Calu3 (cell line): ENCODE data around the gene SSX5. TPM values are rescaled to one million over a fixed set of nuclear protein-coding genes. Genes with fewer than 3 reads are reported as not detected.
"Not testable (repeated sequence)": the region's sequence is repeated elsewhere in the genome, so short reads cannot be mapped to it uniquely, and the experiment has no call there.

ENCODE experiments used
- BruUV-seq: library from RNA; stranded (reverse); fragments of 400-500 nt; replicated peaks from 2 replicates; lab custom pipeline; 2021; lab: Mats Ljungman, UMichigan
- CTCF ChIA-PET: fragments of 300-600 bp; sonication (Branson Sonifier 250); formaldehyde crosslinking; loops from one replicate; lab custom pipeline; 2022; ENCODE audit warnings: antibody characterized with exemption; lab: Charles Lee
- DNase-seq: peaks from one replicate; pipeline ENCODE4 v3.0.0; 2022
- H3K27ac Mint-ChIP-seq: one replicate; pipeline ENCODE4 v1.8.0; 2022; ENCODE audit warnings: mixed read lengths; ENCODE audit not compliant: unreplicated experiment
- H3K27me3 Mint-ChIP-seq: one replicate; pipeline ENCODE4 v1.8.0; 2022; ENCODE audit warnings: mixed read lengths; ENCODE audit not compliant: unreplicated experiment
- H3K36me3 Mint-ChIP-seq: one replicate; pipeline ENCODE4 v1.8.0; 2022; ENCODE audit warnings: mild to moderate bottlenecking, moderate library complexity, mixed read lengths; ENCODE audit not compliant: insufficient read depth, unreplicated experiment
- H3K4me1 Mint-ChIP-seq: one replicate; pipeline ENCODE4 v1.8.0; 2022; ENCODE audit warnings: mild to moderate bottlenecking, low read depth, mixed read lengths; ENCODE audit not compliant: unreplicated experiment
- H3K4me3 Mint-ChIP-seq: one replicate; pipeline ENCODE4 v1.8.0; 2022; ENCODE audit warnings: mild to moderate bottlenecking, low read depth, moderate library complexity, mixed read lengths; ENCODE audit not compliant: unreplicated experiment
- H3K9me3 Mint-ChIP-seq: one replicate; pipeline ENCODE4 v1.8.0; 2022; ENCODE audit warnings: low read depth, mixed read lengths; ENCODE audit not compliant: unreplicated experiment
- intact Hi-C: fragments of 100-400 bp; cut with micrococcal nuclease; formaldehyde crosslinking; loops from one replicate; pipeline ENCODE4 v1.10.0; 2022; ENCODE audit not compliant: unreplicated experiment
- total RNA-seq: library from RNA; stranded (reverse); gene quantifications from 2 replicates; pipeline ENCODE4 v1.2.3, GENCODE V29; 2022
- TF ChIP-seq, protein P1 (sequence below): fragments of 200-600 bp; IDR thresholded peaks from one replicate; pipeline ENCODE4 v1.8.0; 2022; ENCODE audit warnings: antibody characterized with exemption; ENCODE audit not compliant: unreplicated experiment

The SSX5 gene
- total RNA-seq, 1 experiment from 2014 or later = not detected

- no TSS peak for BruUV-seq
- H3K4me1 Mint-ChIP-seq = no peaks in the 10 kb centered on the region
- no peak overlapping the region for H3K27ac Mint-ChIP-seq
- intact Hi-C loops = no loop called here
- H3K27me3 Mint-ChIP-seq = peaks cover 27% of the 10 kb centered on the region
- no peak for DNase-seq
- H3K9me3 Mint-ChIP-seq = peaks cover 4% of the 10 kb centered on the region
- H3K4me3 Mint-ChIP-seq = no peak overlapping the region
- CTCF ChIA-PET = interaction anchor here (0.6 kb wide), 1 partner anchor 937 kb away, joined by 3 read pairs; no protein-coding TSS in a partner anchor
- TF ChIP-seq, protein P1, sequence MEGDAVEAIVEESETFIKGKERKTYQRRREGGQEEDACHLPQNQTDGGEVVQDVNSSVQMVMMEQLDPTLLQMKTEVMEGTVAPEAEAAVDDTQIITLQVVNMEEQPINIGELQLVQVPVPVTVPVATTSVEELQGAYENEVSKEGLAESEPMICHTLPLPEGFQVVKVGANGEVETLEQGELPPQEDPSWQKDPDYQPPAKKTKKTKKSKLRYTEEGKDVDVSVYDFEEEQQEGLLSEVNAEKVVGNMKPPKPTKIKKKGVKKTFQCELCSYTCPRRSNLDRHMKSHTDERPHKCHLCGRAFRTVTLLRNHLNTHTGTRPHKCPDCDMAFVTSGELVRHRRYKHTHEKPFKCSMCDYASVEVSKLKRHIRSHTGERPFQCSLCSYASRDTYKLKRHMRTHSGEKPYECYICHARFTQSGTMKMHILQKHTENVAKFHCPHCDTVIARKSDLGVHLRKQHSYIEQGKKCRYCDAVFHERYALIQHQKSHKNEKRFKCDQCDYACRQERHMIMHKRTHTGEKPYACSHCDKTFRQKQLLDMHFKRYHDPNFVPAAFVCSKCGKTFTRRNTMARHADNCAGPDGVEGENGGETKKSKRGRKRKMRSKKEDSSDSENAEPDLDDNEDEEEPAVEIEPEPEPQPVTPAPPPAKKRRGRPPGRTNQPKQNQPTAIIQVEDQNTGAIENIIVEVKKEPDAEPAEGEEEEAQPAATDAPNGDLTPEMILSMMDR = no peak
- no peaks in the 10 kb centered on the region for H3K36me3 Mint-ChIP-seq
Observed at GRCh38 chrX:48153769-48154168, 42.8 kb downstream of the SSX5 start.

DNA sequence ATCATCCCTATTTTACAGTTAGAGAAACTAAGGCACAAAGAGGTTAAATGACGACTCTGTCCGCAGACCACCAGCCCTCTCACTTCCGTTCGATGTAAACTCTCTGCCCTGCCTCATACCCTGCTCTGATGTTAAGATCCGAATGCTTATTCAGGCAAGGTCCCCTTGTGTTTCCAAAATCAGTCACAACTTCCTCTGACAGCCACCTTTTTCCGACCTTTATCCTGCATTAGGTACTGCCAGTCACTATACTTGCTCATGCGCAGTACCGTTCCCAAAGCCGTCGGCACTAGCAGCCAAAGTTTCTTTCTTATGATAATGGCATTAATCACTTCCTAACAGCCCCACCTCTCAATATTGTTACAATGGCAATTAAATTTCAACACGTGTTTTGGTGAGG, 53.9 kb downstream of the SSX5 start:
- H3K9me3 Mint-ChIP-seq, H3K36me3 Mint-ChIP-seq, H3K4me1 Mint-ChIP-seq, intact Hi-C loops, H3K27ac Mint-ChIP-seq, CTCF ChIA-PET, H3K4me3 Mint-ChIP-seq, DNase-seq, BruUV-seq: not testable (repeated sequence)
- peaks cover 13% of the 10 kb centered on the region for H3K27me3 Mint-ChIP-seq

DNA sequence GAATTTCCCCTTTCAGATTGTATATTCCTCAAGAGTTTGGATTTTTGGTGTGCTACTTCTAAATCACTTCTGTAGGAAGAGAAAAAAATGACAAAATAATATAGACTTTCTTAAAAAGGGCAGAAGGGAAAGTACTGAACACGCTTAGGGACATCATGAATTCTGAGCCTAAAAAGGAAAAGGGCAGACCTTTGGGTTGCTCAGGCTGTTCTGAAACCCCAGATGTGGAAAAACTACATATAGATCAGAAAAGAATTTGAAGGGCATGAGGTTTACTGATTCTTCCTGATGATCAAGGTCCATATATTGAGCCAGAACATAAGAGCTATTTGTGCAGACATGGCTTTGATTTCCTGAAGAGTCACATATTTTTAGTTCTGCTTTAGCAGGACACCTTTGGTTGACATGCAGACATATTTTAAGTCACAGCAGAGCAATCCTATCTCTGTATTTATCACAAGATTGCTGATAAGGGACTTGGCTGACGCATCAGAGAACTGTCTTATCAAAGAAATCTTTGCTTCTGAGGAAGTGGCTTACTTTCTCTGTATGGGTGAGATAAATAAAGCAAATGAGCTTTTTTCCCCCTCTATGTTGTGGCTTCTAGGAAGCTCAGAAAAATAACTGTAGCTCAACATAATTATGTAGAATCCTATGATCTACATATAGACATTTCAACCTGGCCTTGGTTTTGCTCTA, 54.6 kb downstream of the SSX5 start:
- H3K4me1 Mint-ChIP-seq, H3K9me3 Mint-ChIP-seq, H3K4me3 Mint-ChIP-seq, H3K27ac Mint-ChIP-seq, BruUV-seq, intact Hi-C loops, DNase-seq, H3K36me3 Mint-ChIP-seq, CTCF ChIA-PET: not testable (repeated sequence)
- peaks cover 13% of the 10 kb centered on the region for H3K27me3 Mint-ChIP-seq

DNA sequence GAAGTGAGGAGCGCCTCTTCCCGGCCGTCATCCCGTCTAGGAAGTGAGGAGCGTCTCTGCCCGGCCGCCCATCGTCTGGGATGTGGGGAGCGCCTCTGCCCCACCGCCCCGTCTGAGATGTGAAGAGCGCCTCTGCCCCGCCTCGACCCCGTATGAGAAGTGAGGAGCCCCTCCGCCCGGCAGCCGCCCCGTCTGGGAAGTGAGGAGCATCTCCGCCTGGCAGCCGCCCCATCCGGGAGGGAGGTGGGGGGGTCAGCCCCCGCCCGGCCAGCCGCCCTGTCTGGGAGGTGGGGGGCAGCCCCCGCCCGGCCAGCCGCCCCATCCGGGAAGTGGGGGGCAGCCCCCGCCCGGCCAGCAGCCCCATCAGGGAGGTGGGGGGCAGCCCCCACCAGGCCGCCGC, 57.5 kb downstream of the SSX5 start:
- intact Hi-C loops, DNase-seq, BruUV-seq, H3K36me3 Mint-ChIP-seq, H3K4me3 Mint-ChIP-seq, H3K9me3 Mint-ChIP-seq, H3K27ac Mint-ChIP-seq, CTCF ChIA-PET, H3K4me1 Mint-ChIP-seq, H3K27me3 Mint-ChIP-seq: not testable (repeated sequence)

Other genes with a start within 250 kb of the SSX5 start
- gene ZNF182, start 192.8 kb downstream of the SSX5 start, total RNA-seq = 7.3 and 8.1 TPM in 2 replicates
- not detected in 2 replicates for gene SPACA5, start 189.8 kb downstream of the SSX5 start, total RNA-seq
- gene ZNF630, start 125.2 kb downstream of the SSX5 start, total RNA-seq = 2.6 and 2.8 TPM in 2 replicates
- not detected in 2 replicates for gene SPACA5B, start 66.2 kb downstream of the SSX5 start, total RNA-seq
- gene SSX1, start 58.6 kb upstream of the SSX5 start, total RNA-seq = not detected in 2 replicates
- gene SSX3, start 159.9 kb upstream of the SSX5 start, total RNA-seq = not detected in 2 replicates
- gene SSX4, start 186.7 kb upstream of the SSX5 start, total RNA-seq = not detected in 2 replicates
- gene SSX4B, start 215.2 kb upstream of the SSX5 start, total RNA-seq = not detected in 2 replicates